Panc1 (cell line): Measurements from ENCODE around the gene DPYD. TPM values are rescaled to one million over a fixed set of nuclear protein-coding genes. Genes with fewer than 3 reads are reported as not detected.

ENCODE experiments used
- ATAC-seq: fragments of 200-7000 bp; cut with Tn5 transposase; 2 replicates; pipeline ENCODE4 v1.9.1; 2020; ENCODE audit warnings: mild to moderate bottlenecking, moderate library complexity
- BruUV-seq: library from RNA; stranded (reverse); fragments of 400-500 nt; replicated peaks from 2 replicates; lab custom pipeline; 2021; lab: Mats Ljungman, UMichigan
- CTCF ChIA-PET: fragments of 300-600 bp; sonication (Branson Sonifier 250); formaldehyde crosslinking; loops from one replicate; lab custom pipeline; 2022; ENCODE audit warnings: antibody characterized with exemption; lab: Charles Lee
- POLR2A ChIA-PET: fragments of 300-600 bp; sonication (Branson Sonifier 250); formaldehyde crosslinking; loops from one replicate; lab custom pipeline; 2022; ENCODE audit warnings: antibody characterized with exemption; lab: Charles Lee
- DNase-seq: peaks from one replicate; pipeline ENCODE4 v3.0.0-alpha.2; 2010; ENCODE audit warnings: low read depth, low spot score
- H3K27ac ChIP-seq: 2 replicates; pipeline ENCODE4 v1.5.1; 2011; ENCODE audit warnings: mild to moderate bottlenecking, low read length, inconsistent platforms
- H3K27me3 ChIP-seq: fragments of 200-500 bp; sonication (Bioruptor generic); 2 replicates; pipeline ENCODE4 v1.6.0; 2014; ENCODE audit warnings: low read length, inconsistent platforms; ENCODE audit not compliant: control insufficient read depth, insufficient read depth
- H3K36me3 ChIP-seq: fragments of 200-500 bp; sonication (Bioruptor generic); 2 replicates; pipeline ENCODE4 v1.5.1; 2014; ENCODE audit warnings: inconsistent platforms, mild to moderate bottlenecking, low read length, moderate library complexity; ENCODE audit not compliant: control insufficient read depth, insufficient read depth
- H3K4me1 ChIP-seq: 2 replicates; pipeline ENCODE4 v1.5.1; 2011; ENCODE audit warnings: inconsistent platforms, mild to moderate bottlenecking, low read length, moderate library complexity; ENCODE audit not compliant: control insufficient read depth, insufficient read depth
- H3K4me3 ChIP-seq, 2 experiments: 2 replicates each; pipeline ENCODE4 v1.5.1; 2011 to 2012; ENCODE audit warnings: low read depth in 2 of 2, low read length in 2 of 2, mild to moderate bottlenecking in 2 of 2, inconsistent platforms in 1 of 2, moderate library complexity in 1 of 2
- H3K9me3 ChIP-seq: fragments of 200-500 bp; sonication (Bioruptor generic); 2 replicates; pipeline ENCODE4 v1.5.1; 2014; ENCODE audit warnings: low read depth, mild to moderate bottlenecking, inconsistent platforms, low read length, moderate library complexity; ENCODE audit not compliant: control insufficient read depth, insufficient read depth
- CTCF ChIP-seq: fragments of 450-650 bp; IDR thresholded peaks from 2 replicates; pipeline ENCODE4 v1.5.1; 2017; ENCODE audit warnings: mild to moderate bottlenecking
- POLR2AphosphoS5 ChIP-seq: IDR thresholded peaks from 2 replicates; pipeline ENCODE4 v1.6.1; 2012; ENCODE audit warnings: mild to moderate bottlenecking, low read depth, low read length, moderate library complexity
- REST ChIP-seq, 2 experiments: IDR thresholded peaks; 2 replicates each; pipeline ENCODE4 v1.6.1; 2011 to 2012; ENCODE audit warnings: low read depth in 2 of 2, control low read depth in 1 of 2, low read length in 1 of 2, mild to moderate bottlenecking in 1 of 2, moderate library complexity in 1 of 2; ENCODE audit not compliant: insufficient read depth in 1 of 2
- SIN3A ChIP-seq: IDR thresholded peaks from 2 replicates; pipeline ENCODE4 v1.6.1; 2012; ENCODE audit warnings: low read depth, mild to moderate bottlenecking, low read length, moderate library complexity, borderline replicate concordance; ENCODE audit not compliant: insufficient read depth
- TCF7L2 ChIP-seq: IDR thresholded peaks from 2 replicates; pipeline ENCODE4 v1.6.1; 2011; ENCODE audit warnings: mild to moderate bottlenecking, low read depth, low read length, inconsistent platforms
- in situ Hi-C: cut with HindIII; loops from 2 replicates; pipeline ENCODE4 v1.10.0; 2016; ENCODE audit warnings: low sequenced_read_pairs, low pct_unique_long_range_greater_than_20kb
- intact Hi-C: fragments of 100-400 bp; cut with micrococcal nuclease; formaldehyde crosslinking; loops from one replicate; pipeline ENCODE4 v1.10.0; 2022; ENCODE audit not compliant: unreplicated experiment
- total RNA-seq: library from RNA; stranded (reverse); gene quantifications from one replicate; pipeline ENCODE4 v1.2.1, GENCODE V29; 2021; ENCODE audit not compliant: unreplicated experiment

Gene DPYD
- total RNA-seq, 1 experiment from 2014 or later = 2.0 TPM

GRCh38 chr1:97726386-97726785, 194.4 kb downstream of the DPYD start:
- no peak for TF ChIP-seq POLR2AphosphoS5
- TF ChIP-seq TCF7L2 = no peak
- TF ChIP-seq SIN3A = no peak
- TF ChIP-seq CTCF = no peak
- TF ChIP-seq REST (IDR thresholded peaks at IDR 0.05; ENCODE audit: insufficient read depth in 1 of 2, low read depth in 2 of 2, low read length in 1 of 2) = no peak
- BruUV-seq = no TSS peak
- intact Hi-C loops = no loop called here
- Histone ChIP-seq H3K4me3 (no peak overlapping the region), H3K9me3 (no peaks in the 10 kb centered on the region), H3K27me3 (no peaks in the 10 kb centered on the region), H3K4me1 (no peaks in the 10 kb centered on the region), H3K27ac (no peak overlapping the region), H3K36me3 (no peaks in the 10 kb centered on the region)
- POLR2A ChIA-PET = no interaction called here
- no peak for DNase-seq
- in situ Hi-C loops = no loop called here
- no peak for ATAC-seq
- CTCF ChIA-PET = no interaction called here

GRCh38 chr1:97721221-97721620, 199.6 kb downstream of the DPYD start:
- no TSS peak for BruUV-seq

More at GRCh38 chr1:97721221-97721620, 199.6 kb downstream of the DPYD start:
- ATAC-seq = no peak
- H3K27me3 ChIP-seq = no peaks in the 10 kb centered on the region
- no peaks in the 10 kb centered on the region for H3K36me3 ChIP-seq
- H3K4me1 ChIP-seq = no peaks in the 10 kb centered on the region
- H3K9me3 ChIP-seq = no peaks in the 10 kb centered on the region
- no peak overlapping the region for H3K27ac ChIP-seq
- H3K4me3 ChIP-seq = no peak overlapping the region
- CTCF ChIA-PET = no interaction called here
- no peak for DNase-seq
- POLR2A ChIA-PET = no interaction called here
- TF ChIP-seq TCF7L2 (no peak), SIN3A (no peak), CTCF (no peak), REST (IDR thresholded peaks at IDR 0.05; ENCODE audit: insufficient read depth in 1 of 2, low read depth in 2 of 2, low read length in 1 of 2) (no peak), POLR2AphosphoS5 (no peak)
- intact Hi-C loops (no loop called here), in situ Hi-C loops (no loop called here)
